H1 (cell line): ENCODE results near the gene SLC5A12. TPM values are rescaled to one million over a fixed set of nuclear protein-coding genes. Genes with fewer than 3 reads are reported as not detected.

Source experiments
- BCL11A ChIP-seq, 2 experiments: IDR thresholded peaks; one replicate each; pipeline ENCODE4 v1.6.1; 2011; ENCODE audit warnings: low read depth in 2 of 2, low read length in 2 of 2, mild to moderate bottlenecking in 2 of 2
- CBX8 ChIP-seq: fragments of 300-800, 300-1000 bp; sonication (generic); IDR thresholded peaks from 2 replicates; pipeline ENCODE4 v1.7.1; 2016; ENCODE audit warnings: low read depth, low read length, borderline replicate concordance
- FOSL1 ChIP-seq: IDR thresholded peaks from 2 replicates; pipeline ENCODE4 v1.6.1; 2011; ENCODE audit warnings: mild to moderate bottlenecking, low read depth, low read length, moderate library complexity; ENCODE audit not compliant: insufficient read depth
- NANOG ChIP-seq: IDR thresholded peaks from 2 replicates; pipeline ENCODE4 v1.6.1; 2011; ENCODE audit warnings: low read length, low read depth, mild to moderate bottlenecking, inconsistent platforms; ENCODE audit not compliant: insufficient read depth, poor library complexity, severe bottlenecking
- TEAD4 ChIP-seq: IDR thresholded peaks from 2 replicates; pipeline ENCODE4 v1.6.1; 2012; ENCODE audit warnings: low read depth, low read length, inconsistent platforms, mixed read lengths
- polyA plus RNA-seq, 7 experiments: library from polyadenylated mRNA; depleted of rRNA in 3 of 7; stranded (reverse) in 5 of 7; unstranded in 2 of 7; fragments of >200 nt in 5 of 7; fragments of 200-250 nt in 2 of 7; gene quantifications; 1 replicate in 5 of 7; 2 replicates in 1 of 7; 4 replicates in 1 of 7; pipeline versions ENCODE4 v1.2.1 to v1.2.3, GENCODE V29; 2011 to 2013; ENCODE audit warnings: missing spikeins in 2 of 7, mixed read lengths in 2 of 7
- total RNA-seq: library from RNA; stranded (reverse); fragmentation: NEBNext Ultra II Directional; extraction: Animal tissue kit (Norgen Biotek cat#: 25700); gene quantifications from 2 replicates; pipeline ENCODE4 v1.2.1, GENCODE V29; 2021

SLC5A12 gene
- total and polyA plus RNA-seq, 2 of the 8 experiments (the other 6 are each of a cell fraction or from before 2014, with no cell fraction given): 1.3 to 1.4 TPM

DNA sequence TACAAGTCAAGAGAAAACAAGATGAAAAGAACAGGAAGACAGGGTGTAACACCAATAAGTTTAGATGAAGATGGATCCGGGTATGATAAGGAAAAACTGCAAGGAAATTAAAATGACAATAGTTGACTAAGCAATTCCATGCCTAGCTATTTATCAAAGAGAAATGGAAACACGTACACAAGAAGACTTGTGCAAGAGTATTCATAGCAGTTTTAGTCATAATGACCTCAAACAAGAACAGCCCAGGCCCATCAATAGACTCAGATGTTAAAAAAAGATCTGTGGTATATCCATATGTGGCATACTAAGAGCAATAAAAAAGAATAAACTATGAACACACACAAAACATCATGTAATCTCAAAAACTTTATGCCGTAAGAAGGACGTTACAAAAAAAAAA lies 33.2 kb downstream of the SLC5A12 start (continued):
- TF ChIP-seq FOSL1 (no peak), TEAD4 (no peak), NANOG (no peak), BCL11A (IDR thresholded peaks at IDR 0.05; ENCODE audit: low read depth in 2 of 2, low read length in 2 of 2) (no peak), CBX8 (no peak)
- TF ChIP-seq, all 59 proteins: peak for 0
